HCT116 (cell line): ENCODE data around the gene PBX3. TPM values are rescaled to one million over a fixed set of nuclear protein-coding genes. Genes with fewer than 3 reads are reported as not detected.
"Not testable (repeated sequence)": the region's sequence is repeated elsewhere in the genome, so short reads cannot be mapped to it uniquely, and the experiment has no call there.

Experiments
- ATAC-seq: fragments of 200-7000 bp; cut with Tn5 transposase; 2 replicates; pipeline ENCODE4 v1.9.1; 2020; ENCODE audit warnings: mild to moderate bottlenecking, moderate library complexity
- BruUV-seq: library from RNA; stranded (reverse); fragments of 400-500 nt; replicated peaks from 2 replicates; lab custom pipeline; 2021; lab: Mats Ljungman, UMichigan
- CTCF ChIA-PET: fragments of 300-600 bp; sonication (Branson Sonifier 250); formaldehyde crosslinking; loops from one replicate; lab custom pipeline; 2021; ENCODE audit warnings: antibody characterized with exemption; lab: Charles Lee
- POLR2A ChIA-PET: fragments of 300-600, 350-600 bp; sonication (Branson Sonifier 250); formaldehyde crosslinking; loops from one replicate; lab custom pipeline; 2021; ENCODE audit warnings: antibody characterized with exemption; lab: Charles Lee
- RAD21 ChIA-PET, 2 experiments: fragments of 300-600 bp; sonication (Branson Sonifier 250); formaldehyde crosslinking; loops; one replicate each; lab custom pipeline; 2023; ENCODE audit warnings: low total read pairs in 2 of 2; ENCODE audit not compliant: uncharacterized antibody in 2 of 2, unreplicated experiment in 2 of 2, low non-redundant PET in 1 of 2; lab: Charles Lee
- DNase-seq: peaks from one replicate; pipeline ENCODE4 v3.0.0-alpha.2; 2010; ENCODE audit warnings: low read depth, low spot score
- H2AFZ ChIP-seq: fragments of 200-600 bp; shearing (Covaris generic), sonication (generic); 2 replicates; pipeline ENCODE4 v1.6.1; 2017; ENCODE audit warnings: low read depth, mixed run types, mixed read lengths, antibody characterized with exemption, low read length; ENCODE audit not compliant: poor library complexity, severe bottlenecking
- H3K27ac ChIP-seq: 2 replicates; pipeline ENCODE4 v1.5.1; 2012; ENCODE audit warnings: low read depth, low read length
- H3K27me3 ChIP-seq: fragments of 200-600 bp; sonication (generic); 2 replicates; pipeline ENCODE4 v1.6.1; 2016; ENCODE audit warnings: mixed run types, low read length, mixed read lengths; ENCODE audit not compliant: insufficient read depth
- H3K36me3 ChIP-seq, 2 experiments: fragments of 200-500 bp in 1 of 2; fragments of 200-600 bp in 1 of 2; sonication (Bioruptor generic) in 1 of 2; sonication (generic) in 1 of 2; 2 replicates each; pipeline versions ENCODE4 v1.5.1 to v1.6.1; 2014 to 2016; ENCODE audit warnings: low read length in 2 of 2, inconsistent platforms in 1 of 2, mixed read lengths in 1 of 2, mixed run types in 1 of 2; ENCODE audit not compliant: insufficient read depth in 2 of 2, control insufficient read depth in 1 of 2
- H3K4me1 ChIP-seq, 2 experiments: fragments of 200-600 bp in 1 of 2; sonication (generic) in 1 of 2; 2 replicates each; pipeline versions ENCODE4 v1.5.1 to v1.6.1; 2012 to 2017; ENCODE audit warnings: low read length in 2 of 2, inconsistent platforms in 1 of 2, mild to moderate bottlenecking in 1 of 2, mixed read lengths in 1 of 2, mixed run types in 1 of 2, moderate library complexity in 1 of 2; ENCODE audit not compliant: insufficient read depth in 2 of 2, control insufficient read depth in 1 of 2
- H3K4me2 ChIP-seq: fragments of 200-600 bp; sonication (generic); 2 replicates; pipeline ENCODE4 v1.6.1; 2017; ENCODE audit warnings: mixed run types, low read length, mixed read lengths
- H3K4me3 ChIP-seq, 2 experiments: fragments of 200-600 bp in 1 of 2; sonication (generic) in 1 of 2; replicated peaks in 1 of 2; 2 replicates each; pipeline ENCODE4 v1.5.1; 2011 to 2016; ENCODE audit warnings: low read length in 2 of 2, control low read depth in 1 of 2, low read depth in 1 of 2, mild to moderate bottlenecking in 1 of 2, mixed read lengths in 1 of 2, mixed run types in 1 of 2
- H3K79me2 ChIP-seq: fragments of 200-600 bp; sonication (generic); 2 replicates; pipeline ENCODE4 v1.6.1; 2017; ENCODE audit warnings: mild to moderate bottlenecking, mixed run types, low read length, moderate library complexity, mixed read lengths; ENCODE audit not compliant: insufficient read depth
- H3K9ac ChIP-seq: fragments of 200-600 bp; sonication (generic); 2 replicates; pipeline ENCODE4 v1.6.1; 2016; ENCODE audit warnings: low read length, mixed read lengths
- H3K9me2 ChIP-seq: fragments of 200-600 bp; sonication (generic), shearing (Covaris generic); 2 replicates; pipeline ENCODE4 v1.6.1; 2017; ENCODE audit warnings: mixed run types, mild to moderate bottlenecking, moderate library complexity; ENCODE audit not compliant: insufficient read depth
- H3K9me3 ChIP-seq, 2 experiments: fragments of 200-500 bp in 1 of 2; fragments of 200-600 bp in 1 of 2; sonication (Bioruptor generic) in 1 of 2; sonication (generic) in 1 of 2; 2 replicates each; pipeline ENCODE4 v1.6.1; 2014 to 2017; ENCODE audit warnings: low read length in 2 of 2, mixed read lengths in 2 of 2, inconsistent platforms in 1 of 2, low read depth in 1 of 2, mild to moderate bottlenecking in 1 of 2, mixed run types in 1 of 2, moderate library complexity in 1 of 2; ENCODE audit not compliant: control insufficient read depth in 1 of 2, insufficient read depth in 1 of 2
- H4K20me1 ChIP-seq: fragments of 200-600 bp; sonication (generic), shearing (Covaris generic); 2 replicates; pipeline ENCODE4 v1.6.1; 2017; ENCODE audit warnings: mixed run types, mild to moderate bottlenecking, moderate library complexity; ENCODE audit not compliant: insufficient read depth
- ATF3 ChIP-seq: IDR thresholded peaks from 2 replicates; pipeline ENCODE4 v1.6.1; 2012
- FOSL1 ChIP-seq: IDR thresholded peaks from 2 replicates; pipeline ENCODE4 v1.6.1; 2012; ENCODE audit warnings: low read depth
- REST ChIP-seq: IDR thresholded peaks from 2 replicates; pipeline ENCODE4 v1.6.1; 2012; ENCODE audit warnings: low read depth
- SRF ChIP-seq: IDR thresholded peaks from 2 replicates; pipeline ENCODE4 v1.6.1; 2012; ENCODE audit warnings: low read depth
- ZBTB33 ChIP-seq: IDR thresholded peaks from 2 replicates; pipeline ENCODE4 v1.6.1; 2011; ENCODE audit warnings: mild to moderate bottlenecking, low read length, moderate library complexity; ENCODE audit not compliant: insufficient replicate concordance; ENCODE audit errors: extremely low read depth
- ZFX ChIP-seq: fragments of 450-650 bp; IDR thresholded peaks from 2 replicates; pipeline ENCODE4 v1.6.1; 2017
- intact Hi-C: fragments of 100-400 bp; cut with micrococcal nuclease; formaldehyde crosslinking; loops from 2 replicates; pipeline ENCODE4 v1.10.0; 2022
- total RNA-seq: library from RNA; stranded (reverse); gene quantifications from one replicate; pipeline ENCODE4 v1.2.1, GENCODE V29; 2021; ENCODE audit not compliant: unreplicated experiment

Gene PBX3
- total RNA-seq, 1 experiment from 2014 or later, result 13.5 TPM

GRCh38 chr9:125778538-125779219, 31.5 kb downstream of the PBX3 start:
- ATAC-seq, H4K20me1 ChIP-seq, H3K9me3 ChIP-seq, H3K27me3 ChIP-seq, H3K27ac ChIP-seq, RAD21 ChIA-PET, intact Hi-C loops, H3K4me3 ChIP-seq, H3K9ac ChIP-seq, H3K4me2 ChIP-seq, H2AFZ ChIP-seq, BruUV-seq, POLR2A ChIA-PET, DNase-seq, H3K79me2 ChIP-seq, H3K4me1 ChIP-seq, CTCF ChIA-PET, H3K36me3 ChIP-seq, H3K9me2 ChIP-seq: not testable (repeated sequence)

DNA sequence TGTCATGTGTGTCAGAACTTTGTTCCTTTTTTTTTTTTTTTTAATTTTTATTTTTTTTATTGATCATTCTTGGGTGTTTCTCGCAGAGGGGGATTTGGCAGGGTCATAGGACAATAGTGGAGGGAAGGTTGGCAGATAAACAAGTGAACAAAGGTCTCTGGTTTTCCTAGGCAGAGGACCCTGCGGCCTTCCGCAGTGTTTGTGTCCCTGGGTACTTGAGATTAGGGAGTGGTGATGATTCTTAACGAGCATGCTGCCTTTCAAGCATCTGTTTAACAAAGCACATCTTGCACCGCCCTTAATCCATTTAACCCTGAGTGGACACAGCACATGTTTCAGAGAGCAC, 32.0 kb downstream of the PBX3 start:
- BruUV-seq, H3K9ac ChIP-seq, H3K36me3 ChIP-seq, H3K9me3 ChIP-seq, H3K4me1 ChIP-seq, RAD21 ChIA-PET, H3K27ac ChIP-seq, H3K79me2 ChIP-seq, H4K20me1 ChIP-seq, H3K4me3 ChIP-seq, H3K9me2 ChIP-seq, POLR2A ChIA-PET, DNase-seq, ATAC-seq, CTCF ChIA-PET, H3K4me2 ChIP-seq, H2AFZ ChIP-seq, H3K27me3 ChIP-seq, intact Hi-C loops: not testable (repeated sequence)

- no TSS peak for BruUV-seq
- POLR2A ChIA-PET, result no interaction called here
- no peak for TF ChIP-seq REST
- no peak for TF ChIP-seq ZBTB33
- no peak for TF ChIP-seq SRF
- TF ChIP-seq FOSL1, result no peak
- TF ChIP-seq ATF3, result no peak
- TF ChIP-seq ZFX, result no peak
Measured at GRCh38 chr9:125782718-125783117, 35.5 kb downstream of the PBX3 start.

More at GRCh38 chr9:125782718-125783117, 35.5 kb downstream of the PBX3 start:
- no peaks in the 10 kb centered on the region for H3K27me3 ChIP-seq
- H3K4me3 ChIP-seq, result no peak overlapping the region
- intact Hi-C loops, result no loop called here
- ChIA-PET CTCF (no interaction called here), RAD21 (no interaction called here)
- no peak overlapping the region for H3K9ac ChIP-seq
- no peaks in the 10 kb centered on the region for H3K4me1 ChIP-seq
- ATAC-seq, result no peak
- H3K9me2 ChIP-seq, result no peaks in the 10 kb centered on the region
- no peaks in the 10 kb centered on the region for H4K20me1 ChIP-seq
- no peaks in the 10 kb centered on the region for H3K79me2 ChIP-seq
- no peak overlapping the region for H3K4me2 ChIP-seq
- no peak for DNase-seq
- H2AFZ ChIP-seq, result no peak overlapping the region
- H3K36me3 ChIP-seq, result no peaks in the 10 kb centered on the region
- no peaks in the 10 kb centered on the region for H3K9me3 ChIP-seq
- no peak overlapping the region for H3K27ac ChIP-seq
